Body of pancreas (tissue), 4 donors: ENCODE data around the gene TMEM187.

Experiments used
- CTCF ChIP-seq, 7 experiments: fragments of 450-650 bp in 4 of 7; fragments of 200-600 bp in 3 of 7; sonication (generic) in 3 of 7; IDR thresholded peaks; one replicate each; pipeline ENCODE4 v1.5.1; 2016 to 2019; ENCODE audit warnings: antibody characterized with exemption in 7 of 7
- POLR2A ChIP-seq, 3 donors: fragments of 450-650 bp; IDR thresholded peaks; one replicate each; pipeline ENCODE4 v1.6.1; 2016; ENCODE audit warnings: antibody characterized with exemption in 3 of 3, mild to moderate bottlenecking in 2 of 3

- no peak for TF ChIP-seq CTCF (IDR thresholded peaks at IDR 0.05)
- TF ChIP-seq POLR2A (IDR thresholded peaks at IDR 0.05), result no peak
Measured at GRCh38 chrX:154018518-154019060, 46.0 kb downstream of the TMEM187 start.
